ENCODE results near the gene STK24.

STK24 gene

GRCh38 chr13:98524793-98525192, 52.1 kb downstream of the STK24 start:
- no peak for TF ChIP-seq ZBTB7A (IDR thresholded peaks at IDR 0.05; ENCODE audit: low read depth)
- no peak for TF ChIP-seq NFIC (IDR thresholded peaks at IDR 0.05)
- no peak for TF ChIP-seq CREB1 (IDR thresholded peaks at IDR 0.05; ENCODE audit: low read depth)
- TF ChIP-seq EGR1 (IDR thresholded peaks at IDR 0.05): no peak
- TF ChIP-seq TCF12 (IDR thresholded peaks at IDR 0.05; ENCODE audit: low read depth): no peak
- TF ChIP-seq USF1 (IDR thresholded peaks at IDR 0.05): no peak
- TF ChIP-seq MAX (IDR thresholded peaks at IDR 0.05): no peak
- no peak for TF ChIP-seq YY1 (IDR thresholded peaks at IDR 0.05; ENCODE audit: low read depth)
- no peak for TF ChIP-seq CEBPB (IDR thresholded peaks at IDR 0.05)
- no peak for TF ChIP-seq TEAD4 (IDR thresholded peaks at IDR 0.05)
- TF ChIP-seq TAF1 (IDR thresholded peaks at IDR 0.05; ENCODE audit: low read depth): no peak
- TF ChIP-seq FOXM1 (IDR thresholded peaks at IDR 0.05; ENCODE audit: borderline replicate concordance, low read depth): no peak
- no peak for TF ChIP-seq RAD21 (IDR thresholded peaks at IDR 0.05; ENCODE audit: low read depth)
- no peak for TF ChIP-seq REST (IDR thresholded peaks at IDR 0.05; ENCODE audit: low read depth)
- no peak for TF ChIP-seq EP300 (IDR thresholded peaks at IDR 0.05; ENCODE audit: borderline replicate concordance)

- no peak for TF ChIP-seq MAX (IDR thresholded peaks at IDR 0.05)
- TF ChIP-seq REST (IDR thresholded peaks at IDR 0.05; ENCODE audit: low read depth): no peak
- no peak for TF ChIP-seq CREB1 (IDR thresholded peaks at IDR 0.05; ENCODE audit: low read depth)
- no peak for TF ChIP-seq TAF1 (IDR thresholded peaks at IDR 0.05; ENCODE audit: low read depth)
- no peak for TF ChIP-seq CEBPB (IDR thresholded peaks at IDR 0.05)
- TF ChIP-seq TCF12 (IDR thresholded peaks at IDR 0.05; ENCODE audit: low read depth): no peak
- TF ChIP-seq YY1 (IDR thresholded peaks at IDR 0.05; ENCODE audit: low read depth): no peak
- no peak for TF ChIP-seq ZBTB7A (IDR thresholded peaks at IDR 0.05; ENCODE audit: low read depth)
Observed at GRCh38 chr13:98524391-98524790, 52.5 kb downstream of the STK24 start.

GRCh38 chr13:98523455-98524102, 53.3 kb downstream of the STK24 start:
- TF ChIP-seq RAD21 (IDR thresholded peaks at IDR 0.05; ENCODE audit: low read depth) (no peak), MAX (IDR thresholded peaks at IDR 0.05) (peak; percentile 26; the same call in 1 of the 2 replicates)

- TF ChIP-seq CEBPB (IDR thresholded peaks at IDR 0.05) (no peak), CREB1 (IDR thresholded peaks at IDR 0.05; ENCODE audit: low read depth) (no peak), FOXM1 (IDR thresholded peaks at IDR 0.05; ENCODE audit: borderline replicate concordance, low read depth) (no peak), EP300 (IDR thresholded peaks at IDR 0.05; ENCODE audit: borderline replicate concordance) (no peak), RAD21 (IDR thresholded peaks at IDR 0.05; ENCODE audit: low read depth) (no peak), EGR1 (IDR thresholded peaks at IDR 0.05) (no peak), MAX (IDR thresholded peaks at IDR 0.05) (no peak), TAF1 (IDR thresholded peaks at IDR 0.05; ENCODE audit: low read depth) (no peak), TEAD4 (IDR thresholded peaks at IDR 0.05) (no peak), ZBTB7A (IDR thresholded peaks at IDR 0.05; ENCODE audit: low read depth) (no peak), REST (IDR thresholded peaks at IDR 0.05; ENCODE audit: low read depth) (no peak), USF1 (IDR thresholded peaks at IDR 0.05) (no peak), TCF12 (IDR thresholded peaks at IDR 0.05; ENCODE audit: low read depth) (no peak)
Observed at GRCh38 chr13:98522371-98522770, 54.5 kb downstream of the STK24 start.
